Fibroblast of lung (primary cell): ENCODE data around the gene THOP1. TPM values are rescaled to one million over a fixed set of nuclear protein-coding genes. Genes with fewer than 3 reads are reported as not detected.

ENCODE experiments used
- DNase-seq, 2 donors: peaks; one replicate each; pipeline versions ENCODE4 v3.0.0 to v3.0.0-alpha.2; 2010; ENCODE audit warnings: low read depth in 2 of 2
- H2AFZ ChIP-seq: 2 replicates; pipeline ENCODE4 v1.5.1; 2012; ENCODE audit warnings: low read length, control low read depth, inconsistent platforms
- H3K27ac ChIP-seq: 2 replicates; pipeline ENCODE4 v1.5.1; 2011; ENCODE audit warnings: low read length, control low read depth; ENCODE audit not compliant: insufficient read depth
- H3K27me3 ChIP-seq: 2 replicates; pipeline ENCODE4 v1.5.1; 2011; ENCODE audit warnings: mild to moderate bottlenecking, low read length; ENCODE audit not compliant: control insufficient read depth, insufficient read depth
- H3K36me3 ChIP-seq: 2 replicates; pipeline ENCODE4 v1.5.1; 2011; ENCODE audit warnings: low read length; ENCODE audit not compliant: control insufficient read depth, insufficient read depth
- H3K4me1 ChIP-seq: 2 replicates; pipeline ENCODE4 v1.5.1; 2011; ENCODE audit warnings: low read length; ENCODE audit not compliant: control insufficient read depth, insufficient read depth; ENCODE audit errors: extremely low read depth
- H3K4me2 ChIP-seq: 2 replicates; pipeline ENCODE4 v1.5.1; 2011; ENCODE audit warnings: low read length, control low read depth; ENCODE audit not compliant: insufficient read depth; ENCODE audit errors: extremely low read depth
- H3K4me3 ChIP-seq, 4 experiments: fragments of 200-600 bp in 1 of 4; sonication (generic) in 1 of 4; replicated peaks in 1 of 4; 2 replicates each; pipeline ENCODE4 v1.5.1; 2011 to 2016; ENCODE audit warnings: low read length in 4 of 4, low read depth in 3 of 4, mild to moderate bottlenecking in 3 of 4, control low read depth in 2 of 4, inconsistent platforms in 1 of 4, mixed read lengths in 1 of 4; ENCODE audit not compliant: insufficient read depth in 1 of 4; ENCODE audit errors: control extremely low read depth in 1 of 4
- H3K79me2 ChIP-seq: 2 replicates; pipeline ENCODE4 v1.5.1; 2012; ENCODE audit warnings: mild to moderate bottlenecking, low read length, inconsistent platforms; ENCODE audit not compliant: control insufficient read depth, insufficient read depth
- H3K9ac ChIP-seq: 2 replicates; pipeline ENCODE4 v1.5.1; 2011; ENCODE audit warnings: mild to moderate bottlenecking, low read length, control low read depth; ENCODE audit not compliant: insufficient read depth
- H3K9me3 ChIP-seq: 2 replicates; pipeline ENCODE4 v1.5.1; 2012; ENCODE audit warnings: low read depth, low read length; ENCODE audit not compliant: control insufficient read depth, insufficient read depth
- H4K20me1 ChIP-seq: 2 replicates; pipeline ENCODE4 v1.5.1; 2011; ENCODE audit warnings: low read length; ENCODE audit not compliant: control insufficient read depth, insufficient read depth; ENCODE audit errors: extremely low read depth
- EZH2 ChIP-seq: IDR thresholded peaks from 2 replicates; pipeline ENCODE4 v1.5.1; 2012; ENCODE audit warnings: low read length, control low read depth, mild to moderate bottlenecking; ENCODE audit errors: missing control alignments
- polyA plus RNA-seq, 2 donors: library from polyadenylated mRNA; depleted of rRNA in 1 of 2; stranded (reverse) in 1 of 2; unstranded in 1 of 2; fragments of >200 nt; gene quantifications; 2 replicates each; pipeline ENCODE4 v1.2.1, GENCODE V29; 2011 to 2012; ENCODE audit warnings: missing spikeins in 1 of 2
- total RNA-seq: library from RNA; depleted of rRNA; stranded (reverse); fragments of >200 nt; gene quantifications from 2 replicates; pipeline ENCODE4 v1.2.1, GENCODE V29; 2014
- TF ChIP-seq, protein P1 (sequence below), 2 donors: IDR thresholded peaks in 1 of 2; conservative IDR thresholded peaks in 1 of 2; 1 replicate in 1 of 2; 2 replicates in 1 of 2; pipeline ENCODE4 v1.5.1; 2011 to 2012; ENCODE audit warnings: low read length in 2 of 2, control low read depth in 1 of 2, inconsistent platforms in 1 of 2, low read depth in 1 of 2, mild to moderate bottlenecking in 1 of 2

THOP1 gene
- total and polyA plus RNA-seq, 2 donors (not counting 1 experiment from before 2014, with no cell fraction given): 23.6 to 49.5 TPM

- no peak overlapping the region for H3K4me3 ChIP-seq
- H3K9ac ChIP-seq: no peak overlapping the region
- no peaks in the 10 kb centered on the region for H3K9me3 ChIP-seq
- no peaks in the 10 kb centered on the region for H3K27me3 ChIP-seq
- no peak overlapping the region for H3K4me2 ChIP-seq
- no peaks in the 10 kb centered on the region for H3K79me2 ChIP-seq
- TF ChIP-seq EZH2: no peak
- TF ChIP-seq, protein P1, sequence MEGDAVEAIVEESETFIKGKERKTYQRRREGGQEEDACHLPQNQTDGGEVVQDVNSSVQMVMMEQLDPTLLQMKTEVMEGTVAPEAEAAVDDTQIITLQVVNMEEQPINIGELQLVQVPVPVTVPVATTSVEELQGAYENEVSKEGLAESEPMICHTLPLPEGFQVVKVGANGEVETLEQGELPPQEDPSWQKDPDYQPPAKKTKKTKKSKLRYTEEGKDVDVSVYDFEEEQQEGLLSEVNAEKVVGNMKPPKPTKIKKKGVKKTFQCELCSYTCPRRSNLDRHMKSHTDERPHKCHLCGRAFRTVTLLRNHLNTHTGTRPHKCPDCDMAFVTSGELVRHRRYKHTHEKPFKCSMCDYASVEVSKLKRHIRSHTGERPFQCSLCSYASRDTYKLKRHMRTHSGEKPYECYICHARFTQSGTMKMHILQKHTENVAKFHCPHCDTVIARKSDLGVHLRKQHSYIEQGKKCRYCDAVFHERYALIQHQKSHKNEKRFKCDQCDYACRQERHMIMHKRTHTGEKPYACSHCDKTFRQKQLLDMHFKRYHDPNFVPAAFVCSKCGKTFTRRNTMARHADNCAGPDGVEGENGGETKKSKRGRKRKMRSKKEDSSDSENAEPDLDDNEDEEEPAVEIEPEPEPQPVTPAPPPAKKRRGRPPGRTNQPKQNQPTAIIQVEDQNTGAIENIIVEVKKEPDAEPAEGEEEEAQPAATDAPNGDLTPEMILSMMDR (conservative IDR thresholded peaks at IDR 0.05 in 1 of 2, IDR thresholded peaks at IDR 0.05 in 1 of 2; ENCODE audit: low read depth in 1 of 2, low read length in 2 of 2): no peak
- no peak overlapping the region for H2AFZ ChIP-seq
- H3K27ac ChIP-seq: no peak overlapping the region
- H3K36me3 ChIP-seq: no peaks in the 10 kb centered on the region
- no peaks in the 10 kb centered on the region for H3K4me1 ChIP-seq
- no peaks in the 10 kb centered on the region for H4K20me1 ChIP-seq
- no peak for DNase-seq
Observed at GRCh38 chr19:2823646-2824045, 38.3 kb downstream of the THOP1 start.

GRCh38 chr19:2824129-2824528 is 38.8 kb downstream of the THOP1 start:
- H3K4me2 ChIP-seq: no peak overlapping the region
- no peaks in the 10 kb centered on the region for H3K27me3 ChIP-seq
- H3K9me3 ChIP-seq: no peaks in the 10 kb centered on the region
- H3K27ac ChIP-seq: no peak overlapping the region
- no peaks in the 10 kb centered on the region for H3K36me3 ChIP-seq
- no peak for TF ChIP-seq EZH2
- TF ChIP-seq, protein P1 (conservative IDR thresholded peaks at IDR 0.05 in 1 of 2, IDR thresholded peaks at IDR 0.05 in 1 of 2; ENCODE audit: low read depth in 1 of 2, low read length in 2 of 2): no peak
- no peaks in the 10 kb centered on the region for H4K20me1 ChIP-seq
- no peak overlapping the region for H2AFZ ChIP-seq
- H3K4me1 ChIP-seq: no peaks in the 10 kb centered on the region
- H3K79me2 ChIP-seq: no peaks in the 10 kb centered on the region
- no peak overlapping the region for H3K4me3 ChIP-seq
- no peak overlapping the region for H3K9ac ChIP-seq
- DNase-seq: no peak

DNA sequence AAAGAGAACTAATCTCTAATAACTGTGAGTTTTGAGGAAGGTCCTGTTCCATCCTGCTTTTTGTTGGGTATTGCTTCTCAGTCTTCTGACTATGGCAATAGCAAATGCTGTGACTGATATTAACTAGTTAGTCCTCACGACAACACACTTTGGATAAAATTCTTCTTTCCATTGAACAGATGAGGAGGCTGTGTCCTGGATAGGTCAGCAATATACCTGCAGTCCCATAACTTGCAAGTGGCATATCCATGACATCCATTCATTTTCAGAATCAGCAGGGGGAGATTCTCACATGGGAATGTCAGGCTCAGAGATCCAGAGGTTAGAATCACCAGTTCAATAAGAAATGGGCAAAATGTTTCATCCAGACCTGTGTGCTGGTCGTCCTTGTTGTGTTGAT is 41.7 kb downstream of the THOP1 start:
- TF ChIP-seq, protein P1 (conservative IDR thresholded peaks at IDR 0.05 in 1 of 2, IDR thresholded peaks at IDR 0.05 in 1 of 2; ENCODE audit: low read depth in 1 of 2, low read length in 2 of 2): no peak
- TF ChIP-seq EZH2: no peak

More for the DNA sequence above, 41.7 kb downstream of the THOP1 start:
- Histone ChIP-seq H3K79me2 (no peaks in the 10 kb centered on the region), H3K4me2 (no peak overlapping the region), H3K4me1 (no peaks in the 10 kb centered on the region), H4K20me1 (no peaks in the 10 kb centered on the region), H3K27ac (no peak overlapping the region), H3K9me3 (no peaks in the 10 kb centered on the region), H2AFZ (no peak overlapping the region), H3K4me3 (no peak overlapping the region), H3K9ac (no peak overlapping the region), H3K36me3 (no peaks in the 10 kb centered on the region), H3K27me3 (no peaks in the 10 kb centered on the region)
- no peak for DNase-seq
